DOHH2 (cell line): Measurements from ENCODE around the gene THAP4.
"Not testable (repeated sequence)": the region's sequence is repeated elsewhere in the genome, so short reads cannot be mapped to it uniquely, and the experiment has no call there.

Experiments used
- H3F3A ChIP-seq: fragments of 200-600 bp; sonication (generic), shearing (Covaris generic); 2 replicates; pipeline ENCODE4 v1.6.0; 2016; ENCODE audit warnings: antibody characterized with exemption, mild to moderate bottlenecking; ENCODE audit not compliant: control insufficient read depth, insufficient read depth
- H3K27ac ChIP-seq: fragments of 200-600 bp; sonication (generic); 2 replicates; pipeline ENCODE4 v1.5.1; 2014; ENCODE audit warnings: low read depth, mild to moderate bottlenecking, low read length, moderate library complexity
- H3K27me3 ChIP-seq: fragments of 200-600 bp; sonication (generic); 2 replicates; pipeline ENCODE4 v1.6.1; 2014; ENCODE audit warnings: mild to moderate bottlenecking, low read length, mixed read lengths; ENCODE audit not compliant: control insufficient read depth
- H3K36me3 ChIP-seq: fragments of 200-600 bp; sonication (generic); 2 replicates; pipeline ENCODE4 v1.6.1; 2014; ENCODE audit warnings: mild to moderate bottlenecking, low read length, moderate library complexity, mixed read lengths; ENCODE audit not compliant: control insufficient read depth
- H3K4me1 ChIP-seq: fragments of 200-600 bp; sonication (generic); 2 replicates; pipeline ENCODE4 v1.6.1; 2014; ENCODE audit warnings: mild to moderate bottlenecking, low read length, mixed read lengths; ENCODE audit not compliant: control insufficient read depth
- H3K4me2 ChIP-seq: fragments of 200-600 bp; sonication (generic); 2 replicates; pipeline ENCODE4 v1.6.0; 2014; ENCODE audit warnings: mild to moderate bottlenecking, low read length, moderate library complexity
- H3K4me3 ChIP-seq: fragments of 200-600 bp; sonication (generic); 2 replicates; pipeline ENCODE4 v1.5.1; 2014; ENCODE audit warnings: mild to moderate bottlenecking, low read length, mixed read lengths
- H3K79me2 ChIP-seq: fragments of 200-600 bp; sonication (generic); 2 replicates; pipeline ENCODE4 v1.6.1; 2014; ENCODE audit warnings: mild to moderate bottlenecking, low read length, mixed read lengths; ENCODE audit not compliant: control insufficient read depth
- H3K9me2 ChIP-seq: fragments of 200-600 bp; sonication (generic); replicated peaks from 2 replicates; pipeline ENCODE4 v1.6.1; 2014; ENCODE audit warnings: mild to moderate bottlenecking, low read length, mixed read lengths; ENCODE audit not compliant: control insufficient read depth
- H3K9me3 ChIP-seq: fragments of 200-600 bp; sonication (generic); 2 replicates; pipeline ENCODE4 v1.6.1; 2014; ENCODE audit warnings: antibody characterized with exemption, low read length, mixed read lengths; ENCODE audit not compliant: control insufficient read depth, insufficient read depth
- H4K20me1 ChIP-seq: fragments of 200-600 bp; sonication (generic); 2 replicates; pipeline ENCODE4 v1.6.0; 2014; ENCODE audit warnings: low read depth, mild to moderate bottlenecking, antibody characterized with exemption, low read length, moderate library complexity; ENCODE audit not compliant: control insufficient read depth, insufficient read depth
- CTCF ChIP-seq: fragments of 200-600 bp; sonication (generic); IDR thresholded peaks from one replicate; pipeline ENCODE4 v1.5.1; 2014; ENCODE audit warnings: antibody characterized with exemption, mild to moderate bottlenecking, low read depth, low read length; ENCODE audit not compliant: poor library complexity, severe bottlenecking
- EZH2phosphoT487 ChIP-seq: fragments of 200-600 bp; sonication (generic); IDR thresholded peaks from 2 replicates; pipeline ENCODE4 v1.6.1; 2017; ENCODE audit warnings: borderline replicate concordance, mild to moderate bottlenecking, antibody characterized with exemption, low read length, moderate library complexity, mixed read lengths

Gene THAP4

GRCh38 chr2:241575624-241576292 lies 61.2 kb downstream of the THAP4 start:
- Histone ChIP-seq H3K36me3 (0 out of 2 replicates have a peak, but pooled peaks cover 3% of the 10 kb centered on the region), H3K79me2 (no peaks in the 10 kb centered on the region), H4K20me1 (no peaks in the 10 kb centered on the region), H3K9me3 (no peaks in the 10 kb centered on the region), H3K4me2 (no peak overlapping the region), H3F3A (no peaks in the 10 kb centered on the region), H3K9me2 (no peaks in the 10 kb centered on the region), H3K4me1 (no peaks in the 10 kb centered on the region), H3K27me3 (no peaks in the 10 kb centered on the region), H3K27ac (no peak overlapping the region), H3K4me3 (no peak overlapping the region)
- TF ChIP-seq CTCF (no peak), EZH2phosphoT487 (no peak)

GRCh38 chr2:241574911-241575623 lies 61.9 kb downstream of the THAP4 start:
- H3K9me2 ChIP-seq: no peaks in the 10 kb centered on the region
- H3K4me3 ChIP-seq: no peak overlapping the region
- no peaks in the 10 kb centered on the region for H3K4me1 ChIP-seq
- TF ChIP-seq CTCF (no peak), EZH2phosphoT487 (no peak)
- H3K79me2 ChIP-seq: no peaks in the 10 kb centered on the region
- H3F3A ChIP-seq: no peaks in the 10 kb centered on the region
- no peak overlapping the region for H3K4me2 ChIP-seq
- H3K27me3 ChIP-seq: no peaks in the 10 kb centered on the region
- no peak overlapping the region for H3K27ac ChIP-seq
- H3K36me3 ChIP-seq: no peaks in the 10 kb centered on the region
- no peaks in the 10 kb centered on the region for H3K9me3 ChIP-seq
- no peaks in the 10 kb centered on the region for H4K20me1 ChIP-seq

DNA sequence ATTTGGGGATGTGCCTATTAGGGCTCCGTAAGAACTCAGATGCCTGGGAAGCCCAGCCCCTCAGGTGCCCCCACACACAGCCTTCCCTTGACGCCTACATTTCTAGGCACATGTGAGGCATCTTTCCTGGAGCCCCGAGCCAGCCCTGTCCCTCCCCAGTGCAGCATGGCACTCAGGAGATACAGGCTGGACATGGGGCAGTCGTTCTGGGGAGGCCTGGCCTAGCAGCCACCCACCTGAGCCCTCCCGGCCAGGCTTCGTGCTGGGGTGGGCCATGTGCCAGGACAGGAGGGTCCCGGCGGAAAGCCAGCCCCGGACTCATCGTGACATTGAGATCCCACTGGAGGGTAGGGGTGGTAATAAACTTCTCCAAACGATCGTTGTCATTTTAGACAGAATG lies 63.2 kb downstream of the THAP4 start:
- Histone ChIP-seq H3K27ac (no peak overlapping the region), H4K20me1 (no peaks in the 10 kb centered on the region), H3K4me1 (no peaks in the 10 kb centered on the region), H3K4me2 (no peak overlapping the region), H3K4me3 (no peak overlapping the region), H3K79me2 (no peaks in the 10 kb centered on the region), H3K27me3 (no peaks in the 10 kb centered on the region), H3K9me3 (no peaks in the 10 kb centered on the region), H3K9me2 (no peaks in the 10 kb centered on the region), H3K36me3 (no peaks in the 10 kb centered on the region), H3F3A (no peaks in the 10 kb centered on the region)
- TF ChIP-seq EZH2phosphoT487 (no peak), CTCF (no peak)

GRCh38 chr2:241572915-241573651 lies 63.9 kb downstream of the THAP4 start:
- H3K36me3 ChIP-seq, H3K79me2 ChIP-seq, H3K4me3 ChIP-seq, H3K4me2 ChIP-seq, H3K9me3 ChIP-seq, H3K27me3 ChIP-seq, H3K27ac ChIP-seq, H3F3A ChIP-seq, H3K4me1 ChIP-seq, H3K9me2 ChIP-seq, H4K20me1 ChIP-seq: not testable (repeated sequence)
